ENCODE results near the gene RBP3.

RBP3 gene

DNA sequence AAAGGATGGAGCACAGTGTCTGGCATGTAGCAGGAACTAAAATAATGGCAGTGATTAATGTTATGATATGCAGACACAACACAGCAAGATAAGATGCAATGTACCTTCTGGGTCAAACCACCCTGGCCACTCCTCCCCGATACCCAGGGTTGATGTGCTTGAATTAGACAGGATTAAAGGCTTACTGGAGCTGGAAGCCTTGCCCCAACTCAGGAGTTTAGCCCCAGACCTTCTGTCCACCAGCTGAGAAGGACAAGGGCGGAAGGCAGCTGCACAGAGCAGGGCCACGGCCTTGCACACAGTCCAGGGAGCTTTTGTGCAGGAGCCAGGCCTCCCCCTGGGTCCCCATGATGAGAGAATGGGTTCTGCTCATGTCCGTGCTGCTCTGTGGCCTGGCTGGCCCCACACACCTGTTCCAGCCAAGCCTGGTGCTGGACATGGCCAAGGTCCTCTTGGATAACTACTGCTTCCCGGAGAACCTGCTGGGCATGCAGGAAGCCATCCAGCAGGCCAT, at the start of gene RBP3:
Gene RBP3, plus strand, starts transcription at position 226 of the 514 bp plus-strand sequence. Its CDS starts 122 bp downstream, at position 348.
- DNase-seq (ENCODE audit: low read depth) = no peak

GRCh38 chr10:47298715-47299114, 49.4 kb upstream of the RBP3 start:
- no peak for DNase-seq (ENCODE audit: low read depth)

- no peak for DNase-seq (ENCODE audit: low read depth)
Observed at GRCh38 chr10:47299611-47300428, 48.3 kb upstream of the RBP3 start, which contains the start of gene GDF10. Gene GDF10 (plus strand): TSS chr10:47300197. CDS start chr10:47300652, 455 bp downstream.

DNA sequence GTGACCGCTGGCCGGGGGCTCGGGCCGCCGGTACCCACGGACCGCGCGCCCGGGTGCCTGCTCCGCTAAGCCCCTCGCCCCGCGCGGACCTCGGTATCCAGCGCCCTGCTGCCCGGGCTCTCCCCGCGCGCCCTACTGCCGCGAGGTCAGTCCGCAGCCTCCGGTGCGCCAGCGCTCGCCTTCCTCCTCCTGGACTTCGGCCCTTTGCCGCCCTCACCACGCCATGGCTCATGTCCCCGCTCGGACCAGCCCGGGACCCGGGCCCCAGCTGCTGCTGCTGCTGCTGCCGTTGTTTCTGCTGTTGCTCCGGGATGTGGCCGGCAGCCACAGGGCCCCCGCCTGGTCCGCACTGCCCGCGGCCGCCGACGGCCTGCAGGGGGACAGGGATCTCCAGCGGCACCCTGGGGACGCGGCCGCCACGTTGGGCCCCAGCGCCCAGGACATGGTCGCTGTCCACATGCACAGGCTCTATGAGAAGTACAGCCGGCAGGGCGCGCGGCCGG, 47.7 kb upstream of the RBP3 start:
- DNase-seq (ENCODE audit: low read depth) = no peak

DNA sequence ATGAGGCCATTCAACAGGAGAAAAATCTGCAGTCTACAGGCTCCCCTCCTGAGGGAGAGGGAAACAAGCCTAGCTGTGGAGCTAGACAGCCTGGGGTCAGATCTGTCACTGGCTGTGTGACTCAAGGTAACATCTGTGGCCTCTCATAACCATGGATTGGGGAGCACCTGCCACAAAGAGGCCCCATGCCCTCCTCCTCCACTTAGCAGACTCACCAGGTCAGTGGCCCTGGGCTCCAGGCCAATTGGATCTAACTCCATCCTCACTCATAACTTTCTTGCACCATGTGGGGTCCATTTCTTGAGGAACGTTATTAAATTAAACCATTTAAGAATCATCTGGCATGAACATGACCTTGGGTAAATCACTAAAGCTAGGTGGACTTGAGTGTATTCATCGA, 46.3 kb upstream of the RBP3 start:
- no peak for DNase-seq (ENCODE audit: low read depth)

DNA sequence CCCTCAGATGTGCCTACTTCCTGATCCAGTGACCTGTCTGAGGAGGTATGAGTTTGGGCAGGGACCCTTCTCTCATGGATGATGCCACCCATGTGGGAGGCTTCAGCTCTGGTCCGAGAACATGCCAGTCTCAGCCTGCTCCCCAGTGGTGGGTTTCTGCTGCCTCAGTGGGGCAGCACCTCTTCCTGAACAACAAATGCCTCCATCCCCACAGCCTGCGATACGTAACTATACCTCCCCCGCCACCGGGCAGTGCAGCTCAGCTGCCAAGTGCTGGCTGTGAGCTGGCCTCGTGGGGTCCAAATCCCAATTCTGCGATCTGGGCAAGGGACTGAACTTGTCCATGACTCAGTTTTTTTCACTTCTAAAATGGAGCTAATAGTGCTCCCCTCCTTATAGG, 45.1 kb upstream of the RBP3 start:
- DNase-seq (ENCODE audit: low read depth) = no peak

DNA sequence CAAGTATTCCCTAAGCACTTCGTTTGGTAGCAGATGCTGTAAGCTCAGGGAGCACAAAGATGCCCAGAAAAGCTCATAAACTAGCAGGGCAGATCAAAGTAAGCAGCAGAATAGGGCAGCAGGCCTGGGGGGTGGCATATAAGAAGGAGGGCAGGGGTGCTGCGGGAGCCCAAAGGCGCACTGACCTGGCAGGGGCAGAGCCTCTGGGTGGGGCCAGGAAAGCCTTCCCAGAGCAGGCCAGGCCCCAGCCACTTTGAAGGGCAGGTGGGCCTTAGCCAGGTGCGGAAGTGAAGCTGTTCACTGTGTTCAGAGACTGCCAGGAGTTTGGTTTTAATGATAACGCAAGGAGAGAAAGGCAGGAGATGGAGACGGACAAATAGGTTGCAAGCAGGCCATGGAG, 44.3 kb upstream of the RBP3 start:
- no peak for DNase-seq (ENCODE audit: low read depth)

DNA sequence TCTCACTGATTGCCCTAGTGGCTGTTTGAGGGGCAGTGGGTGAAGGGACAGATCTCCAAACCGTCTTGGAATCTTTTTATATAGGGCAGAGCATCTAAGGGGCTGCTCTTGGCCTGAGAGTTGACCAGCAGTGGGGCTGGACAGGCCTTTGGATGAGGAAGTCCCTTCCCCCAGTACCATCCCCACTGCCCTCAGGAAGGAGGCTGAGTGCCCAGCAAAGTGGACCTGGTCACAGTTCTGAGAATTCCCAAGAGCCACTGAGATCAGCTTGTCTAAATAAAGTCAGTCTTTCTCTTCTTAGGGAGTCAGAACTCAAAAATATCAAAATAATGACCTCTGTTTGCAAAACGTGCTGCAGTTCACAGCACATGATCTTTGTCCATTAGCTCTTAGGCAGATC, 42.6 kb upstream of the RBP3 start:
- no peak for DNase-seq (ENCODE audit: low read depth)

GRCh38 chr10:47306387-47307210, 41.6 kb upstream of the RBP3 start:
- DNase-seq (ENCODE audit: low read depth) = no peak

- no peak for DNase-seq (ENCODE audit: low read depth)
Observed at GRCh38 chr10:47307381-47307780, 40.8 kb upstream of the RBP3 start.

DNA sequence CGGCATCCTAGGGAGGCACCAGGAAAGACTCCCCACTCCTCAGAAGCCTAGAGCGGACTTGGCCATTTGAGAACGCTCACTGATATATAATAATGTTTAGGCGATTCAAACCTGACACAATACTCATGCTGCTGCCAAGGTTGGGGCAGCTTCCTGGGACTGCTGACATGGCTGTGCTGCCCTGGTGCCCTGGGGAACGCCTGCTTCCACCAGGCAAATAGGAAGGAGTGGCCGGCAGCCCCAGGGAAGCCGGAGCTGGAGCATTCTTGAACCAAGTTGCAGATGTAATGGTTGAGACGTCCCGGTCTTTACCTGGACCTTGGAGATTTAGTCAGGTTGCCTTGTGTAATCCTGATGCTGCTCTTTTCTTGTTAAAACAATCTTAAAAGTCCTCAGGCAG, 39.4 kb upstream of the RBP3 start:
- DNase-seq (ENCODE audit: low read depth) = no peak

DNA sequence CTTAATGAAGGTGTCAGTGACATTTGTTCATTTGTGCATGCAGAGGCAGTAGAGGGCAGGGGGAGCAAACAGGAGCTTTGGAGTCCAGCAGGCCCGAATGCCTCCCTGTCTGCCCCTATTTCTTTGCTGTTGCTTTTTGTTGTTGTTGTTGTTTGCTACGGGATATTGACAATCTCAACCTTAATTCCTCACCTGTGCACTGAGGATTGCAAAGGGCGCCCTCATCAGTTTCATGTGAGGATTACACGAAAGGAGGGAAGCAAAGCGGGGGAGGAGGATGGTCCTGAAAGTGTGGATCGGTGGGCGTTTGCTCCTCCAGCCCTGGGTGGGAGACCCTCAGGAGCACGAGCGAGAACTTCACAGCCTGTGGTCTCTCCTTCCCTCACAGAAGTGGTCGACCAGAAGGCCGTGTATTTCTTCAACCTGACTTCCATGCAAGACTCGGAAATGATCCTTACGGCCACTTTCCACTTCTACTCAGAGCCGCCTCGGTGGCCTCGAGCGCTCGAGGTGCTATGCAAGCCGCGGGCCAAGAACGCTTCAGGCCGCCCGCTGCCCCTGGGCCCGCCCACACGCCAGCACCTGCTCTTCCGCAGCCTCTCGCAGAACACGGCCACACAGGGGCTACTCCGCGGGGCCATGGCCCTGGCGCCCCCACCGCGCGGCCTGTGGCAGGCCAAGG, 38.6 kb upstream of the RBP3 start:
- no peak for DNase-seq (ENCODE audit: low read depth)

- no peak for DNase-seq (ENCODE audit: low read depth)
Observed at GRCh38 chr10:47310090-47310505, 38.1 kb upstream of the RBP3 start.

DNA sequence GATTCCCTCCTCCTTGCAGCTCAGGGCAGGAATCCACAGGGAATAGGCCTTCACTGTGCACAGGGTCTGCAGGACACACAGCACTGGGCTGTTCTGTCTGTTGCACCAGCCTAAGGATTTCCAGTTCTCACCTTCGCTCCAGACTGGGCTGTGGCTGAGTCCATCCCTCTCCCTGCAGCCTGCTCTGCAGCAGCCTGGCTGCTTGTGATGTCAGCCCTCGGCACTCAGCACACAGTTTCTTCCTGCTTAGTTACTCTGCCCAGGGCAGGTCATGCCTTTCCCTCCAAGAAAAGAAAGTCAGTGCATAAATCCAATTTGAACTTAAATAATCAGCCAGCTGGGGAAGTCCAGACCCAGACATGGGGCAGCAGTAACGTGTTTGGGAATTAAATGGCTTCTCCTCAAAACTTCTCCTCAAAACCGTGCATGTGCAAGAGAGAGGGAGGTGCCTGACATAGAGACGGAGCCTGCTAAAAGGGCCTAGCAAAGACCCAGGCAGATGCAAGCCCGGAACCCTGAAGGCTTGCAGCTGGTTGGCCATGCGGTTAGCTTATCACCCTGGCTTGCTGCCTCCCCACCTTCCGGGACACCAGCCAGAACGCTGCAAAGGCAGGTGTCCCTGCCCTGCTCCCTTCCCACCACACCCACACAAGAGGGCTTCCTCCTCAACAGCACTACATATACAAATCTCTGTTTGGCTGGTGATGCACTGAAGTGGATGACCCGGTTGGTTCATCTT, 36.8 kb upstream of the RBP3 start:
- no peak for DNase-seq (ENCODE audit: low read depth)

DNA sequence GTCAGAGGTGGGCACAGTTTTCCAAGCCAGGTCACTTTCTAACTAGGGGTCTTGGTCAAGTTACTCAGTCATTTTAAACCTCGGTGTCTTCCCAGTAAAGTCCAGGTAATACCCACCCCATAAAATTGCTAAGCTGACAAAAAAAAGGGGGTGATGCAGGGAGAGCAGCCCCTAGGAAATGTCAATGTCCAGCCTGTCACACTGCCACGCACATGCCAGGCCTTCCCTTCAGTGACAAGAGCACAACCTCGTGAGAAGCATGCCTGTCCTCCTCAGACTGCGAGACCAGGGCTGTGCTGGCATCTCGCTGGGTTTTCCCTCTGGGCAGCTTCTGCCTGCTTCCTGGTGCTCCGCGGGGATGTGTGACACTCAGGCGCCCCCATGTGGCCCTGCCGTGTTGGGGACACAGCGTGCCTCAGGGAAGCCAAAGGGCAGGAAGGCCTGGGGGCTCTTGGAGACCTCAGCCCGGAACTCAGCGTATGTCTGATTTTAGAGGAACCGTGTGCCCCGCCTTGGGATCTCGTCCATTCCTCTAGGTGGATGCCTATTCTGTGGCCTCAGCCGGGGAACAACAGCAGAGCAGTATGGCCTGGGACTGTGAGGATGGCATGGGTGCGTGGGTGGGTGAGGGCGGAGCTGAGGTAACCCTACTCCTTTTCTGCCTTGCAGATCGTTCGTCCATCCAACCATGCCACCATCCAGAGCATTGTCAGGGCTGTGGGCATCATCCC, 36.1 kb upstream of the RBP3 start:
- DNase-seq (ENCODE audit: low read depth) = peak; percentile 50

DNA sequence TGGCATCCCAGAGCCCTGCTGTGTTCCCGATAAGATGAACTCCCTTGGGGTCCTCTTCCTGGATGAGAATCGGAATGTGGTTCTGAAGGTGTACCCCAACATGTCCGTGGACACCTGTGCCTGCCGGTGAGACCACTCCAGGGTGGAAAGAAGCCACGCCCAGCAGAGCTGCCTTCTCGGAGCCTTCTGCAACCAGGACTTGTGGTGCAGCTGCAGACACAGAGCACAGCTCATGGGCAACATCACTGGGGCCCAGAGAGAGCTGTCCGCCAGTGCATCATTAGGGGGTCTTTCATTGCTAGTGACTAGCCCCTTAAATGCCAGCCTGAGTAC, 35.5 kb upstream of the RBP3 start:
- no peak for DNase-seq (ENCODE audit: low read depth)

DNA sequence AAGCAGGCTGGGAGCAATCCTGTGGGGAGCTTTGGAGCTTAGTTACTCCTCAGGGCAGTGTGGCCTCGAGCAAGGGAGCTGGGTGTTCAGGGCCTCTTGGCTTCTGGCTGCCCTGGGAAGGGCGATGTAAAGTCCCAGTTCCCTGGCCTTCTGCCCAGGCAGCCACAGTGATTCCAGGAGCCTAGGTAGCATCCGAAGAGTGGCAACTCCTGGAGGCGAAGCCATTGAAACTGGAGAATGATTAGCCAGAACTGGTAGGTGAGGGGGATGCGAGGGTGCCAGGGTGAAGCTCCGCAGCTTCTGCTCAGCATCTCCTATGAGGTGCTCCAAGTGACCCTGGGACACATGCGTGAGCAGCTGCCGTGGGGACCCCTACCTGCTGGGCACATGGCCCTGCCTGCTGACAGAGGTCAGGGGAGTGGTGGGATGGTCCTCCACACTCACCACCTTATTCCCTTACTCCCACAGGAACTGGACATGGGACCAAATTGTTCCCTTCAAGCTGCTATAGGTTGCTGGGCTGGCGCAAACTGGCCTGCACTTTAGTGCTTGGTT, 33.7 kb upstream of the RBP3 start:
- DNase-seq (ENCODE audit: low read depth) = no peak

DNA sequence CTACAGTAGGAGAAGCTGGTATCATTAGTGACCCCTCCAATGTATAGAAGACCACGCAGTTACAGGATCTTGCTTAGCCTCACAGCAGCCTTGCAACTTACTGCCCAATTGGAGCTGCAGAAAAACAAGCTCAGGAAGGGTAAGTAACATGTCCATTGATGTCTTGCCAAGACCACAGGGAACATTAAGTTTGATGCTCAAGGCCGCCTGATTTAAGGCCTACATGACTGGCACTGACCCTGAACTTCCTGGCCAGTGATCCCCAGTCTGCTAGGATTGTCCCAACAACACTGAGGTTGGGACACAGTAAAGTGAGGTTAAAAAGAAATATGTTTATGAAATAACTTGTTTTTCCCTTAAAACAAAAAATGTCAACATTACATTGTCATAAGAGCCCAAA, 32.7 kb upstream of the RBP3 start:
- DNase-seq (ENCODE audit: low read depth) = no peak

- no peak for DNase-seq (ENCODE audit: low read depth)
Observed at GRCh38 chr10:47316131-47316530, 32.0 kb upstream of the RBP3 start.

DNA sequence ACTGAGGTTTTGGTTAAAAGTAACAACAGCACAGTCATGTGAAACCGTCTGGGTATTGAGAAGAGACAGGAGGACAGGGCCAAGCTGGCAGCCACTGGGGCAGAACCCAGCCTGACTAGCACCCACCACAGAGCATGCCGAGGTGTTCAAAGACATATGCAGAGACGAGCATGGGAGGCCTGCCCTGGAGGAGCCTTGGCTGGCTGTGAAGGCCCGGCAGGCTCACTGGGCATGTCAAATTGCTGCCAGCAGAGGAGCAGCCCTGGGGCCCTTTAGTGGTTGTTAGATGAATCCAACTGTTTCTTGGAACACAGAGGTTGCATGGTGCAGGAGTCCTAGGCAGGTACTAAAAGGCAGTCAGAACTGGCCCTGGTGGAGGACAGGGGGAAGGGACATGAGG, 30.9 kb upstream of the RBP3 start:
- no peak for DNase-seq (ENCODE audit: low read depth)

GRCh38 chr10:47318706-47319105, 29.5 kb upstream of the RBP3 start:
- DNase-seq (ENCODE audit: low read depth) = no peak

Measured in stimulated activated CD8-positive, alpha-beta memory T cell treated with anti-CD3 and anti-CD28 coated beads, Interleukin-15, amount 100 ng/mL, for 24 hours (primary cell).